Sigmoid colon (tissue), 7 donors: ENCODE results near the gene METTL21C. TPM values are rescaled to one million over a fixed set of nuclear protein-coding genes. Genes with fewer than 3 reads are reported as not detected.

ENCODE experiments used
- DNase-seq: peaks from one replicate; pipeline ENCODE4 v3.0.0-alpha.2; 2019
- H3K27ac ChIP-seq, 4 donors: fragments of 200-600 bp; sonication (generic); one replicate each; pipeline ENCODE4 v1.5.1; 2016 to 2019; ENCODE audit warnings: mild to moderate bottlenecking in 1 of 4
- H3K27me3 ChIP-seq, 3 donors: fragments of 200-600 bp; sonication (generic); one replicate each; pipeline ENCODE4 v1.5.1; 2019; ENCODE audit warnings: mild to moderate bottlenecking in 1 of 3
- H3K36me3 ChIP-seq, 4 donors: fragments of 200-600 bp; sonication (generic); one replicate each; pipeline ENCODE4 v1.5.1; 2016 to 2019
- H3K4me1 ChIP-seq, 4 donors: fragments of 200-600 bp; sonication (generic); one replicate each; pipeline ENCODE4 v1.5.1; 2017 to 2019
- H3K4me3 ChIP-seq, 4 donors: fragments of 200-600 bp; sonication (generic); one replicate each; pipeline ENCODE4 v1.5.1; 2017 to 2019; ENCODE audit warnings: mild to moderate bottlenecking in 2 of 4, moderate library complexity in 1 of 4
- H3K9me3 ChIP-seq, 4 donors: fragments of 200-600 bp in 3 of 4; sonication (generic) in 3 of 4; one replicate each; pipeline versions ENCODE4 v1.5.1 to v1.6.1; 2013 to 2019
- EP300 ChIP-seq, 4 donors: sonication (generic); formaldehyde crosslinking; IDR thresholded peaks; one replicate each; pipeline ENCODE4 v1.6.1; 2017; ENCODE audit warnings: antibody characterized with exemption in 4 of 4
- POLR2A ChIP-seq, 2 donors: fragments of 450-650 bp; IDR thresholded peaks; one replicate each; pipeline ENCODE4 v1.6.1; 2016; ENCODE audit warnings: antibody characterized with exemption in 2 of 2, mild to moderate bottlenecking in 2 of 2, moderate library complexity in 2 of 2
- POLR2AphosphoS5 ChIP-seq, 4 donors: sonication (generic); formaldehyde crosslinking; IDR thresholded peaks; one replicate each; pipeline ENCODE4 v1.6.1; 2017; ENCODE audit warnings: antibody characterized with exemption in 4 of 4
- WGBS, 2 donors: extraction: QIAGEN DNeasy Blood & Tissue Kit; methylation state at CpG; one replicate each; pipeline ENCODE4 v1.1.7; 2013; 5-methylcytosine and 5-hydroxymethylcytosine counted together
- intact Hi-C: fragments of 100-400 bp; cut with DNase I; formaldehyde crosslinking; loops from one replicate; pipeline ENCODE4 v1.15.1; 2023
- polyA plus RNA-seq, 3 donors: library from polyadenylated mRNA; stranded (reverse); fragments of 200-250 nt; gene quantifications; one replicate each; pipeline ENCODE4 v1.2.3, GENCODE V29; 2013
- total RNA-seq, 4 donors: library from RNA; depleted of rRNA; stranded (reverse); fragments of >200 nt; gene quantifications; one replicate each; pipeline ENCODE4 v1.1.0, GENCODE V29; 2016
- TF ChIP-seq, protein P1 (sequence below), 4 experiments: fragments of 450-650 bp in 3 of 4; fragments of 200-600 bp in 1 of 4; IDR thresholded peaks; one replicate each; pipeline ENCODE4 v1.5.1; 2016 to 2019; ENCODE audit warnings: antibody characterized with exemption in 4 of 4, mild to moderate bottlenecking in 3 of 4, moderate library complexity in 2 of 4
- donor health status: healthy with polysubstance abuse.
- donor health status: Bipolar disorder and iron deficiency.
- donor health status: healthy.

Gene METTL21C
- total and polyA plus RNA-seq, 7 donors = 0.36 TPM; not detected in 6

DNA sequence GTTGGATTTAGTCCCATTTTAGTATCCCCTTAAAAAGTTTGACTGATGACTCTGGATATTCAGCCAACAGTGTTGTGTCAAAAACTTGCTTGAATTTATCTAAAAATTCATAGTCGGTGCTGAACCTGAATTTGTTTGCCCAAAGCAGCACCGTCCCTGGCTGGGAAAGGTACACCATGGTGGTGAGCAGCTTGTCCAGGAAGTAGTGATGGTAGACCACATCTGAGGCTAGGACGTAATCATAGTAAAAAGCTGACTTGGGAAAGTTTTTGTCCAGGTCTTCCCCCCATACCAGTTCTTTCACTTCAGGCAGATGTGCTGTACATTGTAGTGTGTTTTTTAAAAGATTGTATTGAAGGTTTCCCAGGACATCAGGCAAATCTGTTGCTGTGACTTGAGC is 8.8 kb downstream of the METTL21C start:
- no peaks in the 10 kb centered on the region for H3K36me3 ChIP-seq
- no peaks in the 10 kb centered on the region for H3K4me1 ChIP-seq
- no peak overlapping the region for H3K27ac ChIP-seq
- no peak for DNase-seq
- 56 to 75% methylated on average over 3 of the region's 3 CpGs for WGBS, 2 donors
- H3K4me3 ChIP-seq = no peak overlapping the region
- no peaks in the 10 kb centered on the region for H3K27me3 ChIP-seq
- no peak for TF ChIP-seq POLR2AphosphoS5 (IDR thresholded peaks at IDR 0.05)
- no peak for TF ChIP-seq EP300 (IDR thresholded peaks at IDR 0.05)
- no peak for TF ChIP-seq POLR2A (IDR thresholded peaks at IDR 0.05)
- TF ChIP-seq, protein P1, sequence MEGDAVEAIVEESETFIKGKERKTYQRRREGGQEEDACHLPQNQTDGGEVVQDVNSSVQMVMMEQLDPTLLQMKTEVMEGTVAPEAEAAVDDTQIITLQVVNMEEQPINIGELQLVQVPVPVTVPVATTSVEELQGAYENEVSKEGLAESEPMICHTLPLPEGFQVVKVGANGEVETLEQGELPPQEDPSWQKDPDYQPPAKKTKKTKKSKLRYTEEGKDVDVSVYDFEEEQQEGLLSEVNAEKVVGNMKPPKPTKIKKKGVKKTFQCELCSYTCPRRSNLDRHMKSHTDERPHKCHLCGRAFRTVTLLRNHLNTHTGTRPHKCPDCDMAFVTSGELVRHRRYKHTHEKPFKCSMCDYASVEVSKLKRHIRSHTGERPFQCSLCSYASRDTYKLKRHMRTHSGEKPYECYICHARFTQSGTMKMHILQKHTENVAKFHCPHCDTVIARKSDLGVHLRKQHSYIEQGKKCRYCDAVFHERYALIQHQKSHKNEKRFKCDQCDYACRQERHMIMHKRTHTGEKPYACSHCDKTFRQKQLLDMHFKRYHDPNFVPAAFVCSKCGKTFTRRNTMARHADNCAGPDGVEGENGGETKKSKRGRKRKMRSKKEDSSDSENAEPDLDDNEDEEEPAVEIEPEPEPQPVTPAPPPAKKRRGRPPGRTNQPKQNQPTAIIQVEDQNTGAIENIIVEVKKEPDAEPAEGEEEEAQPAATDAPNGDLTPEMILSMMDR (IDR thresholded peaks at IDR 0.05) = no peak
- intact Hi-C loops = no loop called here
- no peaks in the 10 kb centered on the region for H3K9me3 ChIP-seq

DNA sequence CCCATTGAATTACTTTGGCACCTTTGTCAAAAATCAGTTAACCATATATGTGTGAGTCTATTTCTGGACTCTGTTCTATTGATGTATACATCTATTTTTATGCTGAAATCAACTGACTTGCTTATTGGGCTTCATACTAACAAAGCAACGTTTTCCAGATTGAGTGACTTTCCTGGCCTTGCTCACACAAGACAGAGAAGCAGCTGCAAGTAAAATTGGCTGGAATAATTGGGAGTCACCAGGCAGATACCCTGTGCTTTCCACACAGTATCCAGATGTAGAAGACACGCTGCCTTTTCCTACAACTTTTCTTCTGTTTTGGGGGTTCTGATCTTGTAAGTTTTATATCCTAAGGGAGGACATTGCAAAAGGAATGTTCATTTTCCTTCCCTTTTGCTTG is 11.2 kb downstream of the METTL21C start:
- Histone ChIP-seq H3K4me3 (no peak overlapping the region), H3K9me3 (no peaks in the 10 kb centered on the region), H3K27ac (no peak overlapping the region), H3K36me3 (peaks cover 0 to 16% (median 2%) of the 10 kb centered on the region in 4 donors), H3K27me3 (no peaks in the 10 kb centered on the region), H3K4me1 (no peaks in the 10 kb centered on the region)
- TF ChIP-seq EP300 (IDR thresholded peaks at IDR 0.05) = no peak
- no peak for TF ChIP-seq POLR2AphosphoS5 (IDR thresholded peaks at IDR 0.05)
- TF ChIP-seq, protein P1 (IDR thresholded peaks at IDR 0.05) = no peak
- whole genome bisulfite sequencing, 2 donors = 69 to 80% methylated on average over 2 of the region's 2 CpGs
- no peak for DNase-seq
- intact Hi-C loops = no loop called here

DNA sequence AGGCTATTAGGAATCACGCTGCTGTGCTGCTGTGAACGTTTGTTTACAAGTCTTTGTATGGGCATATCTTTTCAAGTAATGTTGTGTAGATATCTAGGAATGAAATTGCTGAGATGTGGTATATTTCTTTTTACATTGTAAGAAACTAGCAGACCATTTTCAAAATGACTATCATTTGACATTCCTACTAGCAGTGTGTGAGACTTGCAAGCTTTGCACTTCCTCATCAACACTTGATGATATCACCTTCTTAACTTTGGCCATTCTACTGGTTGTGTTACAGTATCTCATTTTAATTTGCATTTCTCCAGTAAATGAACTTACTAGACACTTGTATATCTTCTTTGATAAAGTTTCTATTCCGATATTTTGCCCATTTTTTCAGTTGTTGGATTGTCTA is 12.1 kb downstream of the METTL21C start:
- H3K36me3 ChIP-seq = peaks cover 0 to 25% (median 4%) of the 10 kb centered on the region in 4 donors
- DNase-seq = no peak
- intact Hi-C loops = no loop called here
- TF ChIP-seq EP300 (IDR thresholded peaks at IDR 0.05) (no peak), POLR2AphosphoS5 (IDR thresholded peaks at IDR 0.05) (no peak), POLR2A (IDR thresholded peaks at IDR 0.05) (no peak)
- TF ChIP-seq, protein P1 (IDR thresholded peaks at IDR 0.05) = no peak
- WGBS, 2 donors = 61 to 70% methylated on average over 3 of the region's 3 CpGs
- H3K4me3 ChIP-seq = no peak overlapping the region
- no peaks in the 10 kb centered on the region for H3K27me3 ChIP-seq
- H3K9me3 ChIP-seq = no peaks in the 10 kb centered on the region
- no peaks in the 10 kb centered on the region for H3K4me1 ChIP-seq
- no peak overlapping the region for H3K27ac ChIP-seq

DNA sequence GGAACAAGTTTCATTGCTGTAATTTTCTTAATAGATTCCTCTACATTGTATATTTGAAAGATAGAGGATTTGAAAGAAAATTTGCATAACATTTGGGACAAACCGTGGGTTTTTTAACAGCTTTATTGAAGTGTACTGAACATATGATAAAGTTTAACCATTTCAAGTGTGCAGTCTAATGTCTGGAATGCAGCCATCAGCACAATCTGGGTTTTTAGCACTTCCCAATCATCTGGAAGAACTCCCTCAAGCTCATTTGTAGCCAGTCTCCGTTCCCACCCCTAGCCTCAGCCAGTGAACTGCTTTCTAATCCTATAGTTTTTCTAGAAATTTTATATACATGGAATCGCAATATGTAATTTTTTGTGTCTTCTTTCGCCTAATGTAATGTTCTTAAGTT is 12.6 kb downstream of the METTL21C start:
- intact Hi-C loops = no loop called here
- Histone ChIP-seq H3K4me1 (no peaks in the 10 kb centered on the region), H3K27ac (no peak overlapping the region), H3K4me3 (no peak overlapping the region), H3K27me3 (no peaks in the 10 kb centered on the region), H3K9me3 (no peaks in the 10 kb centered on the region), H3K36me3 (peaks cover 0 to 30% (median 4%) of the 10 kb centered on the region in 4 donors)
- no peak for DNase-seq
- WGBS, 2 donors = 68 to 75% methylated on average over 4 of the region's 4 CpGs
- TF ChIP-seq, protein P1 (IDR thresholded peaks at IDR 0.05) = no peak
- TF ChIP-seq POLR2AphosphoS5 (IDR thresholded peaks at IDR 0.05) (no peak), EP300 (IDR thresholded peaks at IDR 0.05) (no peak), POLR2A (IDR thresholded peaks at IDR 0.05) (no peak)
